ENCODE results near the gene OVOL1. TPM values are rescaled to one million over a fixed set of nuclear protein-coding genes. Genes with fewer than 3 reads are reported as not detected.

The OVOL1 gene
- total RNA-seq, 6 experiments from 2014 or later = not detected

GRCh38 chr11:65810046-65810868 is 23.4 kb downstream of the OVOL1 start:
- Histone ChIP-seq H3K27ac (no peak overlapping the region), H3K9me3 (no peaks in the 10 kb centered on the region), H3K27me3 (no peaks in the 10 kb centered on the region), H3K4me1 (no peaks in the 10 kb centered on the region), H3K36me3 (no peaks in the 10 kb centered on the region), H3K4me3 (no peak overlapping the region)
- peak in 1 of 3 donors; percentile 28 for DNase-seq
- TF ChIP-seq POLR2A (IDR thresholded peaks at IDR 0.05) (no peak), CTCF (IDR thresholded peaks at IDR 0.05) (no peak)
- intact Hi-C loops (cut with DNase I) = loop anchor here in 1 of 2 donors (10.0 kb wide), 2 partner anchors 95 to 185 kb away; partner anchors contain the start of gene KAT5
- WGBS (ENCODE audit: insufficient coverage, low coverage, low lambda C conversion rate, missing lambda C conversion rate) = 70% methylated on average over 13 of the region's 23 CpGs
- ATAC-seq = peak; percentile 17 to 46 (median 35)

DNA sequence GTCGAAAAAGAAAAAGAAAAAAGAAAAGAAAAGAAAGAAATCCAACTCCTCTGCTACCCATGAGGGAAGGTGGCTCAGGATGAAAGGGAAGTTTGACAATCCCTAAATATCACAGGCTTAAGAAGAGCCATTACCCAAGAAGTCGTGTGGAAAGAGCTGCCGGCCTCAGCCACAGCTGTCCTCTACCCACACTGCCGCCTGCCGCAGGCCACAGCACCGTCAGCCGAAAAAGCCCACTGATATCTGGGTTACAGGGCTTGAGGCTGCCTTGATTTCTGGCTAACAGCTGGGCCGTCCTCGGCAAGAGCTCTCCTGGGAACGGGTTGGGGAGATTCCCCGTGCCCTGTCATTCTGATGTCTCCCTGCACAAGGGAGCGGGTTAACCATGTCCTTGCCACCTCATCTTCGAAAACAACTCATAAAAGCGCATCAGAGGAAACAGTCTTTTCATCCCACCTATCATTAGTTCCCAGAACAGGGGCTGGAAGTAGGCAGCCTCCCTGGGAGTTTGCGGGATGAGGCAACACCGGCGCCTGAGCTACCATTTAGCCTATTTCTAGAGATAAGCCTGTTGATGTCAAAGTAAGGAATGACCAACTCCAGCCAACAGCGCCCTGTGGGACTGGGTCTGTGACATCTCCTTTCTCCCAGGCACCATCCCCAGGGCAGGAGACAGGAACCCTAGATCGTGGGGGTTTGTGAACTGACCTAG is 25.1 kb downstream of the OVOL1 start:
- Histone ChIP-seq H3K9me3 (no peaks in the 10 kb centered on the region), H3K27ac (no peak overlapping the region), H3K4me3 (no peak overlapping the region), H3K36me3 (no peaks in the 10 kb centered on the region), H3K27me3 (no peaks in the 10 kb centered on the region), H3K4me1 (no peaks in the 10 kb centered on the region)
- intact Hi-C loops (cut with DNase I) = loop anchor here in 1 of 2 donors (10.0 kb wide), 2 partner anchors 97 to 187 kb away; partner anchors contain the start of gene KAT5
- no peak for TF ChIP-seq CTCF (IDR thresholded peaks at IDR 0.05)
- TF ChIP-seq POLR2A (IDR thresholded peaks at IDR 0.05) = no peak
- ATAC-seq (no peak), DNase-seq (peak in 1 of 3 donors; percentile 40)
- WGBS (ENCODE audit: insufficient coverage, low coverage, low lambda C conversion rate, missing lambda C conversion rate) = 46% methylated on average over 9 of the region's 19 CpGs

GRCh38 chr11:65814131-65814985 is 27.5 kb downstream of the OVOL1 start:
- Histone ChIP-seq H3K9me3 (no peaks in the 10 kb centered on the region), H3K4me1 (no peaks in the 10 kb centered on the region), H3K36me3 (no peaks in the 10 kb centered on the region), H3K27ac (no peak overlapping the region), H3K4me3 (no peak overlapping the region), H3K27me3 (no peaks in the 10 kb centered on the region)
- ATAC-seq (peak in 2 of 4 donors; percentile 11 to 36), DNase-seq (peak in 1 of 3 donors; percentile 41)
- intact Hi-C loops (cut with DNase I) = loop anchor here in 1 of 2 donors (10.0 kb wide), 2 partner anchors 100 to 190 kb away; partner anchors contain the start of gene KAT5
- WGBS (ENCODE audit: insufficient coverage, low coverage, low lambda C conversion rate, missing lambda C conversion rate) = 51% methylated on average over 15 of the region's 18 CpGs
- TF ChIP-seq POLR2A (IDR thresholded peaks at IDR 0.05) (no peak), CTCF (IDR thresholded peaks at IDR 0.05) (no peak)

GRCh38 chr11:65814986-65815565 is 28.2 kb downstream of the OVOL1 start:
- H3K27me3 ChIP-seq = no peaks in the 10 kb centered on the region
- no peak for ATAC-seq
- no peaks in the 10 kb centered on the region for H3K4me1 ChIP-seq
- 99% methylated on average over 9 of the region's 16 CpGs for WGBS (ENCODE audit: insufficient coverage, low coverage, low lambda C conversion rate, missing lambda C conversion rate)
- intact Hi-C loops (cut with DNase I) = loop anchor here (5.0 to 10.0 kb wide), 3 partner anchors 100 to 190 kb away; partner anchors contain the start of gene KAT5 (in 2 of the 2)
- no peak for DNase-seq
- H3K4me3 ChIP-seq = no peak overlapping the region
- no peak overlapping the region for H3K27ac ChIP-seq
- no peaks in the 10 kb centered on the region for H3K36me3 ChIP-seq
- no peak for TF ChIP-seq CTCF (IDR thresholded peaks at IDR 0.05)
- no peak for TF ChIP-seq POLR2A (IDR thresholded peaks at IDR 0.05)
- H3K9me3 ChIP-seq = no peaks in the 10 kb centered on the region
